HG02610 (cell line): Measurements from ENCODE around the gene LMO7.
"Not testable (repeated sequence)": the region's sequence is repeated elsewhere in the genome, so short reads cannot be mapped to it uniquely, and the experiment has no call there.

ENCODE experiments used
- ATAC-seq: cut with Tn5 transposase; IDR thresholded peaks from one replicate; pipeline ENCODE4 v1.9.1; 2021; ENCODE audit warnings: mild to moderate bottlenecking, moderate library complexity; ENCODE audit not compliant: unreplicated experiment

LMO7 gene

DNA sequence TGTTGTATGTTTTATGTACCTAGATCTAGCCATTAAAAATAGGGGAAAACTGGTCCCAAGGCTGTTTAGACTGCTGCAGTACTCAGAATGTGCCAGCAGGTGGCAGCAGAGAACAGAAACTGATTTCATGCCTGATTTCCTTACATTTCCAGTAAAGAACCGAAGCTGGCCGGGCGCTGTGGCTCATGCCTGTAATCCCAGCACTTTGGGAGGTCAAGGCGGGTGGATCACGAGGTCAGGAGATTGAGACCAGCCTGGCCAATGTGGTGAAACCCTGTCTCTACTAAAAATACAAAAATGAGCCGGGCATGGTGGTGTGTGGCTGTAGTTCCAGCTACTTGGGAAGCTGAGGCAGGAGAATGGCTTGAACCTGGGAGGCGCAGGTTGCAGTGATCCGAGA is 59.8 kb downstream of the LMO7 start:
- peak; percentile 66 for ATAC-seq

DNA sequence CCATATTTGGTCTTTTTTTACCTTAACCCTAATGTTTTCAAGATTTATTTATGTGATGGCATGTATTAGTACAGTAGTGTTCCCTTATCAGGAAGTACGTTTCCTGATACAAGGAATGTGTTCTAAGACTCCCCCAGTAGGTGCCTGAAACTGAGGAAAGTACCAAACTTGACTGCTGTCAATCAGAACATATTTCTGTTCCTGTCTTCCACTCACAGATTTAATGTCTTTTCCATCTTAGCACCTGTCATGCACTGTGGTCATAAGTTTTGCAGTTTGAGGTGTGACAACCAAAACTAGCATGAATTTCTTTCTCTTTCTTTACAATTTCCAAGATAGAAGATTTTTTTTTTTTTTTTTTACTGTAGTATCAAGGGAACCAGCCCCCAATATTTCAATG is 62.9 kb downstream of the LMO7 start:
- no peak for ATAC-seq

DNA sequence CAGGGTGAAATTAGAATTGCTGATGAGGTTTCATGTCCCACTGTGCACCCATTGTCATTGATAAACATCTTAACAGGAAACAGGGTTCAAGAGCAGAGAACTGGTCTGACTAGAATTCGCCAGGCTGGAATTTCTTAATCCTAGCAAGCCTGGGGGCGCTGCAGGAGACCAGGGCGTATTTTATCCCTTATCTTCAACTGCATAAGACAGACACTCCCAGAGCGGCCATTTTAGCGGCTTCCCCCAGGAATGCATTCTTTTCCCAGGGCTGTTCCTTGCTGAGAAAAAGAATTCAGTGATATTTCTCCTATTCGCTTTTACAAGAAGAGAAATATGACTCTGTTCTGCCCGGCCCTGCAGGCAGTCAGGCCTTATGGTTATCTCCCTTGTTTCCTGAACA is 63.6 kb downstream of the LMO7 start:
- not testable (repeated sequence) for ATAC-seq

DNA sequence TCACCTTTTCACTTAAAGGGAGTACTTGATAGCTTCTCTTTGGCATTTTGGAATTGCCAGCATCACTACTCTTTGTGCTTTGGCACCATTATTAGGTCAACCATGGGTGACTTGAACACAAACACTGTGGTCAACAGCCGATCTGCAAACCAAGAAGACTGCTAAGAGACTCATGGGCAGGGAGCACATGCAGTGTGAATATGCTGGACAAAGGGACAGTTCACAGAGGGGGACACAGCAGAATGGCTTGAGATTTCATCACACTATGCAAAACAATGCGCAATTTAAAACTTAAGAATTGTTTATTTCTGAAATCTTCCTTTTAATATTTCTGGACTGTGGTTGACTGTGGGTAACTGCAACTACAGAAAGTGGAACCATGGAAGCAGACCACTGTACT is 64.4 kb downstream of the LMO7 start:
- ATAC-seq = no peak

DNA sequence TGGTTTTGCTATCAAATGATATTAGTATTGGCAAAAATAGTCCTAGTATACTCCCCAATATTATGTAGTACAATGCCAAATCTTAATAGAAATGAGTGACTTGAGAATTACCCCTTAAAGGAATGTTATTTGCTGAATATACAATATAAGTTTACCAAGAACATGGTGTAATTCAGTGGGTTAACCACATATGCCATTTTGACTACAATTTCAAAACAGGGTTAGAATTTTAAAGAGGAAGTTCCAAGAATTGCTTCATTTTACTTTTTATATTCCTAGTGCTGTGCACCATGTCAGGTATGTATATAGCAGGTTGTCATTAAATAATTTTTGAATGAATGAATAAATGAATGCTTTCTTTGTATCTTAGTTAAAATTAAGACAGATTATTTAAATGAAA is 66.3 kb downstream of the LMO7 start:
- no peak for ATAC-seq

DNA sequence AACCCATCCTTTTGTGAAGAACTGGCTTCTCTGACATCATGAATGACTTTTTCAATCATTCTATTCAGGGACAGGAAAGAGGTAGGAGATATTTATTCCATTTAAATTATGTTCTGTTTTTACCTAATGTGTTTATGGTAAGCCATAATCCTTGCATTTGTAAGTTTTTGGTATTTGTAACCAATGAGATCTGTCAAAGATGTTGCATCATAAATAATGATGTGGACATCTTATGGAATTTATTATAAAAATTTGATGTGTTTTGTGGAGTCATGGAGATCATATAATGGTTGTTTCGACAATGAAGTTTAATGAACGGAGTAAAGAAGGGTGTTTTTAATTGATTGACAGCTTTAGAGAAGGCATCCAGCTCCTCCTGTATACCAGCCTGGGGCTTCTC is 67.6 kb downstream of the LMO7 start:
- no peak for ATAC-seq

DNA sequence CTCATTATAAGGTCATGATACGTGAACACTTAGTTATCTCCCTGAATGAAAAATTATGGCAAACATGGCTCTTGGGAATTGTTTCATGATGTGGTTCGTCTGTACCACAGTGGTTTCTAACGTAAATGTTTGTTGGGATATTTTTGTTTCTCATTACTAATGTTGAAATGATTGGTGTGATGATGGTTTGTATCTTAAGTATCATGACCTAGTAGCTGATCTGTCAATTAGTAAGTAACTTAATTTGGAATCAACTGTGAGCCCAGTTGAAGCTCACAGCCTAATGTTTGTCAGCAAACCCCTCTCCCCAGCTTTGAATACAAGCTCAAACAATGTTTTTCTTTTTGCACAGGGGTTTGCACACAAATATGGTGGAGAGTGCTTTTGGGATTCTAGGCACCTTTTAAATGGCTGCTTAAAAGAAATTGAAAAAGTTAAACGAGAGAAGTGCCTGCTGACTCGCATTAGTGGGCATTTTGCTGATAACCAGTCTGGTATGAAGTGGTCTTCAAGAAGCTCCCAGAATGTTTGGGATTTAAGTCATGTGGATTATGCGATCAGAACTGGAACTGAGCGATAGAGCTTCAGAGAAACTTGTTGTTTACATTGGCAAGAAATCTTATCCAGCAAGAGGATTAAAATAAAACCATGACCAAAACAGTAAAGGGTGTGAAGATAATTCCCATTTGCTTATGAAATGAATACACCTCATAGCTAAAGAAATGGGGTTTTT is 68.2 kb downstream of the LMO7 start:
- no peak for ATAC-seq

DNA sequence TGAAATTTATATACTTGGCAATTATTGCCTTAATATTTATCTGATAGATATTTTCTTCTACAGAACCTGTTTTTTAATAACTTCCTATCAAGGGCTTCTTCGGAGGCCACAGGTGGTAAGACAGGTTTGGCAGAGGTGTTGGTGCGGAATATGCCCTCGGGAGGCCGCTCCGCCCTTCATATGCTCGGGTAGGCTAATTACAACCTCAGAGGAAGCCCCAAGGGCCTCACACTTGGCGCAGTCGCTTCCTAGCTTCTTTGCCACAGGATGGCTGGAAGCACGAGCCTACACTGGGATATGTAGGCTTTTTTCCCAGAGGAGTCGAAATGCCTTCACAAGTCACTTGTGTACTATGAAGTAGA is 68.8 kb downstream of the LMO7 start:
- no peak for ATAC-seq

DNA sequence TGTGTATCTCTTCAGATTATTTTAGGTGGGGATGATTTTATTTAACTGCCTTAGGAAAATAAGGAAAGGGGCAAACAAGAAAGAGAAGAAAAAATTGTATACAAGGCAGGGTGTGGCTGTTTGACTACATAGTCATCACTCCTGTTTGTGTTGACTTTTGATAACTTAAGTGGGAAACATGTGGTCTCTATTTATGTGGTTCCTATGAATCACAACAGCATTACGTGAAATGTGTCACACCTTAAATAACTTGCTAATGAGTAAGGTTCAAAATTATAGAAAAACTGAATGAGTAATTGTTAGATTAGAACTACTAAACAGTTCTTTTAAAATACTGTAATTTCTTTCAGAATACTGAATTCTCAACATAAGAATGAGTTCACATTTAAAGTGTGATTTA is 69.3 kb downstream of the LMO7 start:
- ATAC-seq = peak; percentile 71

DNA sequence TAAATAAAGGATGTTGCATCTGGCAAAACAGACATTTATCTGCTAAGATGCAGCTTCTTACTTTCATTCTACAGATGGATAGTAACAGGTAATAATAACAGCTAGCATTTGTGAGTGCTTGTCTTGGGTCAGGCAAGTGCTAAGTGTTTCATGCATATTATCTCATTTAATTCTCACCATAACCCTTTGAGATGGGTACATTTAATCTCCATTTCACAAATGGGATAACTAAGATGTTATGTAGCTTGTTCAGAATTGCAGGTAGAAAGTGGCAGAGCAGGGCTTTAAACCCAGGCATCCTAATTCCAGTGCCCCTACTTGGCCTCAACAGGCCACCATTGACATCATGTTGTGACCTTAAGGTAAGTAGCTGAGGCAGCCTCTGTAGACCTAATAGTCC is 69.8 kb downstream of the LMO7 start:
- ATAC-seq = no peak

DNA sequence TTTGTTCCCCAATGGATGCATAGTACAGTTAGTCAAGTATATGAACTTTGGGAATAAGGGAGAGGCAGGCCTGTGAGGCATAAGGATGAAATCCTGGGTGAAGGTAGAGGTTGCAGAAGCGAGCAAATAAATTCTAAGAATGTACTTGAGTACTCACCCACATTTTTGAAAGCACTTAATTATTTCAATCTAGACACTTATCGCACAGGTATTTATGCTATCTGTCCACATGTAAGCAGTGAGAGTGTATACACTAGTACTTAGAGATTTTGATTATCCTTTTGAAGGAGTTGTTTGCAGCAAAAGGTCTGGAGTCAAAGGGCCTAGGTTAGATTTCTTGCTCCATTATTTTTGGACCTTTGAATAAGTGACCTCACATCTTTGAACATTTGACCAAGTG is 77.7 kb downstream of the LMO7 start:
- no peak for ATAC-seq

DNA sequence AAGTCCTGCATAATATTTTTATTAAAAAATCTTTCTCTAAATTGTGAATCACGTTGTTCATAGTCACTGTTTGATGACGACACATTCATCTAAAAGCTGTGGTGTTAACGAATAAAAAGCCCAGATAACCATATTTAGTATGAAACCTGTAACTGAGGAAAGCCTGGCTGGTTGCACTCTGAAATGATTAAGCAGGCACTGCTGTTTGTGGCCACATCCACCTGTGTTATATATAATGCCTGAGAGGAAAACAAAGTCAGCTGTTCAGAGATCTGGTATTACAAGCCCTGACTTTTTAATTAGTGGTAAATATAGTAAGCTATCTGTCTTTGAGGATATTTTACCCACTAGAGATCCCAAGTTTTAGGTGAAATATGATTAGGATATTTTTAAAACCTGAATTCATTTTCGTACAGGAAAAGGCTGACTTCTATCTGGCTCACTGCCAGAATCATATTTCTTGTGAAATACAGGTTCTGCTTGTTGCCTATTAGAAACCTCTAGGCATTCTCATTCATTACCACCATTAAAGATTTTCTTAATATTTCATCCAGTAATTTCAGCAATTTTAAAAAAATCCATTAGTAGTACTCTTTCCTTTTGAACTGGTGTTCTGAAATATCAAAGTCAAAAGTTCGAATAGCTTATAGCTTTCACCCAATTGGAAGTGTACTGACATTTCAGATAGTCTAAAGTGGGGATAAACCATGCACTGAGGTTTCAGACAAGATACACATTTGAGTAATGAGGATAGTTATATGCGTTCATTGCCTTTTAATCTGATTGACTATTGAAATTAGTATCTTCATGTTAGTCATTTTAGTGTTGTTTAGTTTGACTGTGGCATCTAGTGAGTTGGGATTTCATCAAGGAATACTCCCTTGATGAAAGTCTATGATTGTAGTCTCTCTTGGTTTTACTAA is 79.7 kb downstream of the LMO7 start:
- ATAC-seq = peak; percentile 79

DNA sequence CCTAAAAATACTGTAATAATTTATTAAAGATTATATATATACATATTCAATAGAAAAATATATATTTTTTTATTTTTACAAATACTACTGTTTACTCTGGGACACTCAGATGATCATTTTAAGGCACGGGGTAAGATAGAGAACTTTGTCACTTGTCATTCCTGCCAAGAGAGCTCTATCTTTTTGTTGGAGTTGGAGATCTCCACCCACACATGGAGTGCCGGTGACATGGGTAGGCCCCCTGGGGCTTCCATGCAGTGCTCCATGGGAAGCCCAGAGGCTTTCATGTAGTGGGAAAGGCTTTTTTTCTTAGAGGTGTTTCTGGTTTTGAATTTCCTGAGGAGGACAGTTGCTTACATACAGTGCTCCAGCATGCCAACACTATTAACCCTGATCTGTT is 81.4 kb downstream of the LMO7 start:
- no peak for ATAC-seq

DNA sequence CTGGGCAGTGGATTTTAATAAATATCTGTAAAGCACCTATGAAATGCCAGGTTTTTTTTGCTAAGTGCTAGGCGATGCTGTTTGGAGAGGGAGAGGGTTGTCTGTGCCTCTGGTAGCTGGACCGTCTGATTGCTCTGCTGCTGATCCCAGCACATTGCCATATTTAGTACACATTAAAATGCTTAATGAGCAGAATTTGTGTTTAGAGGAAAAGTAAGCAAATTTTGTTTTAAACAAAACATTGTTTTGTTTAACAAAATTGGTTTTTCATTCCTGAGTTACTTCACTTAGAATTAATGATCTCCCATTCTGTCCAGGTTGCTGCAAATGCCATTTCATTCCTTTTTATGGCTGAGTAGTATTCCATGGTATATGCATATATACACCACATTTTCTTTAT is 85.2 kb downstream of the LMO7 start:
- ATAC-seq = no peak

DNA sequence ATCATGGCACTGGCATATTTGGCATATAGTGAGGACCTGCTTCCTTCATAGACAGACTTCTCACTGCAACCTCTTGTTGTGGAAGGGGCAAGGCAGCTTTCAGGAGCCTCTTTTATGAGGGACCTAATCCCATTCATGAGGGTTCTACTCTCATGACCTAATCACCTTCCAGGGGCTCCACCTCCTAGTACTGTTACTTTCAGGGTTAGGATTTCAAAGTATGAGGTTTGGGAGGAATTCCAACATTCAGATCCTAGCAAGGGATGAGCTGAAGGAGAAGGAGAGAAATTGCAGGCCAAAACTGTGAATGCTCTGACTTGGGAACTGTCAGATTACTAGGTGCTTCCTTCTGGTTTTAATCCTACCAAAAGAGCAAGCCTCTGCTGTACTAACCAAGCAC is 87.8 kb downstream of the LMO7 start:
- no peak for ATAC-seq

DNA sequence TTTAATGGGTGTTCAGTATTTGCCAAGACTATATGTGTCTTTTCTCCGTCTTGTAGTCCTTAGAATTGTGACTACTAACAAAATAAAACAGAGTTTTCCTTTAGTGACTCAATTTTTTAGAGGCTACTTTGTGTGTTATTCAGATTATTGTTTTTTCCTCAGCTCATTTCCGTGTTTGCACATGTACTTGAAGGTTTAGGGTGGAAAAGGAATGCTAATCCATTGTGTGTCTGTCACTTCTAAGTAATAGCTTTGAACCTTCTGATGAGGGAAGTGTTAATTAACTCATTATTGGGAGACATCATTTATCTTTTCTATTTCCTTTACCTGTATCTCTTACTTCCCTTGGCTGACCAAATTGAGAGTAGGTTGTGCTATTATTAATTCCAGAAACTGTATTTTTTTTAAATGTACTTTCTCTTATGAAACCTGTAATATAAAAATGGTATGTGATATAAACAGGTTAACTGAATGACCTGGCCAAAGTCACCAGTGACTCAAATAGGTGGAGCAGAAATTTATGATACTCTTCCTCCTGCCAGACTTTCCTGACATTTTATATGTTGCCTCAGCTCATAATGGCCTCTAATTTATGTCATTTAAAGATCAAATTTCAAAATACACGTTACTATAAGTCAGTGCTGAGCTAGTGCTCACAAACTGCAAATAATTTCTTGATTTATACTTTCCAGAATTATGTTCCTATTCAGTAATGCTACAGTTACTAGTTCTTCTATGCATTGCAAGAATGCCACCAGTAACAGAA is 88.8 kb downstream of the LMO7 start:
- no peak for ATAC-seq

DNA sequence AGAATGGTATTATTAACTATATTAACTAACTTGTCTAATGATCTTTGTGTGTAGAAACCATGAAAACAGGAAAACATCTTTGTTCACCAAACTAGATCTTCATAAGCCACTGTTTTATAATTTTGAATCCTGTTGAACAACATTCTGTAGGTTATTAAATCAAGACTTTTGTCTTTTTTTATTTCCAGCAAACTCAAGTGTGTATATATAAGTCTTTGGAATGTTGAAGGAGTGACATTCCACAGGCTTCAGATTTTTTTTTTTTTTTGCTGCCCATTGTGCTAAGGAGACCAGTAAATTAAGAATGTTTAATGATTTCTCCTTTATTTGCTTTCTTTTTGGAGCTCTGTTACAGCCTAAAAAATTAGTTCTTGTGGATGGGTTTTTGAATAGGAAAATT is 89.6 kb downstream of the LMO7 start:
- ATAC-seq = no peak

DNA sequence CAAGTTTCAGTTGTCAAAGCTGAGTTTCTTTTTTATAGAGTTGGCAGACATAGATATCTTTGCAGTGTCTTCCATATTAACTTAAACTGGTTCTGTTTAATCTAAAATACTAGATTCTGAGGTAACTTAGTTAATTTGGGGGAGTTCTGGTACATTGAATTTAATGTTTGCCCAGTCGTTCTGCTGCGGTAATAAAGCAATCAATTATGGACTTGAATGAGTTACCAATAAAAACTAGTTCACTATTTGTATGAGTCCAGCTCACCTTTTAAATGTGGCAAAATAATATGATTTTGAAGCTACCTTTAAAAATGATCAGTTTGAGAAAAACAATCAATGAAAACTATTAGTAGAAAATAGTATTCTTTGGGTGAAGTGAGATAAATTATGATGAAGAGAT is 90.2 kb downstream of the LMO7 start:
- no peak for ATAC-seq

DNA sequence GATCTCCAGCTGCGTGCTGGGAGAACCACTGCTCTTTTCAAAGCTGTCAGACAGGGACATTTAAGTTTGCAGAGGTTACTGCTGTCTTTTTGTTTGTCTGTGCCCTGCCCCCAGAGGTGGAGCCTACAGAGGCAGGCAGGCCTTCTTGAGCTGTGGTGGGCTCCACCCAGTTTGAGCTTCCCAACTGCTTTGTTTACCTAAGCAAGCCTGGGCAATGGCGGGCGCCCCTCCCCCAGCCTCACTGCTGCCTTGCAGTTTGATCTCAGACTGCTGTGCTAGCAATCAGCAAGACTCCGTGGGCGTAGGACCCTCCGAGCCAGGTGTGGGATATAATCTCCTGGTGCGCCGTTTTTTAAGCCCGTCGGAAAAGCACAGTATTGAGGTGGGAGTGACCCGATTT is 97.0 kb downstream of the LMO7 start:
- not testable (repeated sequence) for ATAC-seq

DNA sequence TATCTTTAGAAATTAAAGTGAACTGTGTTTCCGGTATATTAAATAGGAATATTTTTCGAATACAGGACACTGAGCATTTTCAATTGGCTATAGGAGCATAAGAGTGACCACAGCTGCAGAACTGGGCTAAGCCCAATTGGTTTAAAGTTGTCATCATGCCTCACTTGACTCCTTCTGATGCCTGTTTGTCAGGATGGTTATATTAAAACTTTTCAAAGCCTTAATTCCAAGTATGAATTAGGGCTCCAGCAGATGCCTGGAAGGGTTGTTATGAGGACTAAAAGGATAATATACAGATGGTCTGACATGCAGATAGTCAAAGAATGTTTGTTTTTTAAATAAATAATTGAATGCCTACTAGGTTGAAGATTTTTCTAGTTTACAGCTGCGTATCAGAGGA is 100.0 kb downstream of the LMO7 start:
- ATAC-seq = no peak

DNA sequence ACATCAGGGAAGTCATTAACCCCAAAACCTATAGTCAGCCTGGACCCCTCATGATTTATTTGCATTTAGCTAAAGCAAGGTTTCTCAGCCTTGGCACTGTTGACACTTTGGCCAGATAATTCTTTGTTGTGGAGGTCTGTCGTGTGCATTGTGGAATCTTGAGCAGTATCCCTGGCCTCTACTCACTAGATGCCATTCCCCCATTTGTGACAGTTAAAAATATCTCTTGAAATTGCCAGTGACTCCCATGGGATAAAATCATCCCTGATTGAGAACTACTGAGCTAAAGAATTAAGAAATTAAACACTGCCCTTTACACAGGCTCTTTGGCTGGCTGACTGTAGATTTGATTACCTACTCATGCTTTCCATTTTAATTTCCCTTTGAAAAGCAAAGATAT is 102.7 kb downstream of the LMO7 start:
- ATAC-seq = no peak
